Neuronal stem cell (in vitro differentiated cells): Measurements from ENCODE around the gene CAMSAP2.

Experiments used
- DNase-seq: peaks from one replicate; pipeline ENCODE4 v3.0.0-alpha.2; 2013; ENCODE audit warnings: low spot score
- H2AFZ ChIP-seq: one replicate; pipeline ENCODE4 v1.6.1; 2013; ENCODE audit warnings: mild to moderate bottlenecking, low read length, inconsistent platforms
- H2AK5ac ChIP-seq: 2 replicates; pipeline ENCODE4 v1.6.1; 2013; ENCODE audit warnings: low read depth, mild to moderate bottlenecking, inconsistent platforms, low read length, moderate library complexity, mixed read lengths
- H2BK120ac ChIP-seq: 2 replicates; pipeline ENCODE4 v1.6.1; 2013; ENCODE audit warnings: low read depth, mild to moderate bottlenecking, inconsistent platforms, low read length, moderate library complexity, mixed read lengths
- H2BK12ac ChIP-seq: one replicate; pipeline ENCODE4 v1.6.1; 2013; ENCODE audit warnings: low read length, inconsistent platforms
- H2BK15ac ChIP-seq: 2 replicates; pipeline ENCODE4 v1.6.1; 2013; ENCODE audit warnings: mild to moderate bottlenecking, low read length, inconsistent platforms, mixed read lengths
- H2BK5ac ChIP-seq: one replicate; pipeline ENCODE4 v1.6.1; 2013; ENCODE audit warnings: inconsistent platforms, mild to moderate bottlenecking, low read length, moderate library complexity
- H3K14ac ChIP-seq: one replicate; pipeline ENCODE4 v1.6.1; 2013; ENCODE audit warnings: low read length, inconsistent platforms
- H3K18ac ChIP-seq: 2 replicates; pipeline ENCODE4 v1.6.1; 2013; ENCODE audit warnings: low read length, inconsistent platforms
- H3K23ac ChIP-seq: 2 replicates; pipeline ENCODE4 v1.6.1; 2013; ENCODE audit warnings: low read depth, mild to moderate bottlenecking, mixed read lengths, low read length, inconsistent platforms; ENCODE audit not compliant: poor library complexity
- H3K27ac ChIP-seq: replicated peaks from 3 replicates; pipeline ENCODE4 v1.5.1; 2013; ENCODE audit warnings: low read length, inconsistent platforms
- H3K27me3 ChIP-seq, 3 experiments: 2 replicates each; pipeline ENCODE4 v1.6.1; 2013; ENCODE audit warnings: low read length in 3 of 3, mild to moderate bottlenecking in 2 of 3, inconsistent platforms in 1 of 3, low read depth in 1 of 3, mixed read lengths in 1 of 3, moderate library complexity in 1 of 3; ENCODE audit not compliant: control insufficient read depth in 3 of 3, insufficient read depth in 3 of 3
- H3K36me3 ChIP-seq, 2 donors: replicated peaks in 1 of 2; 2 replicates each; pipeline ENCODE4 v1.6.1; 2013; ENCODE audit warnings: low read length in 2 of 2; ENCODE audit not compliant: control insufficient read depth in 2 of 2, insufficient read depth in 2 of 2
- H3K4ac ChIP-seq: 2 replicates; pipeline ENCODE4 v1.6.1; 2013; ENCODE audit warnings: inconsistent platforms, mild to moderate bottlenecking, low read length, moderate library complexity
- H3K4me1 ChIP-seq, 2 donors: 1 replicate in 1 of 2; 2 replicates in 1 of 2; pipeline ENCODE4 v1.6.1; 2013; ENCODE audit warnings: low read length in 2 of 2, low read depth in 1 of 2; ENCODE audit not compliant: control insufficient read depth in 2 of 2, insufficient read depth in 1 of 2
- H3K4me2 ChIP-seq: one replicate; pipeline ENCODE4 v1.6.1; 2013; ENCODE audit warnings: mild to moderate bottlenecking, low read length, inconsistent platforms; ENCODE audit not compliant: insufficient read depth, poor library complexity, severe bottlenecking
- H3K4me3 ChIP-seq, 2 donors: 2 replicates each; pipeline ENCODE4 v1.5.1; 2013; ENCODE audit warnings: low read length in 2 of 2, mild to moderate bottlenecking in 2 of 2, inconsistent platforms in 1 of 2, moderate library complexity in 1 of 2
- H3K79me1 ChIP-seq: one replicate; pipeline ENCODE4 v1.6.1; 2013; ENCODE audit warnings: low read depth, mild to moderate bottlenecking, inconsistent platforms, low read length, moderate library complexity
- H3K9ac ChIP-seq: one replicate; pipeline ENCODE4 v1.6.1; 2013; ENCODE audit warnings: mild to moderate bottlenecking, low read depth, low read length, inconsistent platforms; ENCODE audit not compliant: poor library complexity
- H3K9me3 ChIP-seq, 2 donors: replicated peaks in 1 of 2; 2 replicates each; pipeline versions ENCODE3 to v1.6.1; 2013; ENCODE audit warnings: low read length in 2 of 2, mild to moderate bottlenecking in 2 of 2, inconsistent platforms in 1 of 2, low read depth in 1 of 2, mixed read lengths in 1 of 2, moderate library complexity in 1 of 2; ENCODE audit not compliant: control insufficient read depth in 2 of 2, insufficient read depth in 1 of 2
- H4K8ac ChIP-seq: one replicate; pipeline ENCODE4 v1.6.1; 2013; ENCODE audit warnings: low read depth, mild to moderate bottlenecking, inconsistent platforms, low read length, moderate library complexity
- H4K91ac ChIP-seq: one replicate; pipeline ENCODE4 v1.6.1; 2013; ENCODE audit warnings: low read length, low read depth, mild to moderate bottlenecking, inconsistent platforms; ENCODE audit not compliant: poor library complexity
- WGBS, 2 donors: extraction: QIAGEN DNeasy Blood & Tissue Kit; methylation state at CpG; one replicate each; pipeline ENCODE4 v1.1.7; 2013; ENCODE audit warnings: missing lambda C conversion rate in 2 of 2, mixed read lengths in 1 of 2; ENCODE audit not compliant: insufficient read length in 2 of 2, insufficient replicate concordance in 1 of 2; ENCODE audit errors: extremely low coverage in 2 of 2; 5-methylcytosine and 5-hydroxymethylcytosine counted together

The CAMSAP2 gene

GRCh38 chr1:200899954-200900867 is 161.5 kb downstream of the CAMSAP2 start:
- H2BK120ac ChIP-seq: no peak overlapping the region
- no peak overlapping the region for H3K9ac ChIP-seq
- no CpG with 5 or more reads among the region's 16 CpGs for WGBS, 2 donors
- H3K4me1 ChIP-seq: peaks cover 2 to 18% of the 10 kb centered on the region in 2 donors
- no peak overlapping the region for H4K8ac ChIP-seq
- H3K4me3 ChIP-seq: peak overlapping the region in 1 of 2 donors; percentile 24
- no peak overlapping the region for H3K14ac ChIP-seq
- H2BK15ac ChIP-seq: no peak overlapping the region
- peaks cover 12% of the 10 kb centered on the region for H3K79me1 ChIP-seq
- peak overlapping the region; percentile 59 for H3K23ac ChIP-seq
- H2BK12ac ChIP-seq: no peak overlapping the region
- H3K36me3 ChIP-seq: peaks cover 48 to 97% of the 10 kb centered on the region in 2 donors
- no peak overlapping the region for H3K4ac ChIP-seq
- H2AK5ac ChIP-seq: no peak overlapping the region
- no peak for DNase-seq
- H3K4me2 ChIP-seq: no peak overlapping the region
- no peak overlapping the region for H2BK5ac ChIP-seq
- no peak overlapping the region for H3K27ac ChIP-seq
- H3K18ac ChIP-seq: peak overlapping the region; percentile 41
- no peaks in the 10 kb centered on the region for H3K27me3 ChIP-seq
- no peak overlapping the region for H4K91ac ChIP-seq
- H2AFZ ChIP-seq: no peak overlapping the region
- no peaks in the 10 kb centered on the region for H3K9me3 ChIP-seq

- no peak overlapping the region for H3K14ac ChIP-seq
- no peak overlapping the region for H3K4me2 ChIP-seq
- no peak overlapping the region for H4K91ac ChIP-seq
- no peak overlapping the region for H2AFZ ChIP-seq
- H4K8ac ChIP-seq: no peak overlapping the region
- no peak overlapping the region for H2BK5ac ChIP-seq
- peaks cover 2 to 11% of the 10 kb centered on the region in 2 donors for H3K4me1 ChIP-seq
- H2BK15ac ChIP-seq: no peak overlapping the region
- H3K79me1 ChIP-seq: peaks cover 11% of the 10 kb centered on the region
- H3K27me3 ChIP-seq: no peaks in the 10 kb centered on the region
- peak overlapping the region in 1 of 2 donors; percentile 24 for H3K4me3 ChIP-seq
- H3K23ac ChIP-seq: peak overlapping the region; percentile 59
- no peak overlapping the region for H3K9ac ChIP-seq
- H3K36me3 ChIP-seq: peaks cover 51 to 97% of the 10 kb centered on the region in 2 donors
- no peak overlapping the region for H2AK5ac ChIP-seq
- H3K27ac ChIP-seq: no peak overlapping the region
- no peaks in the 10 kb centered on the region for H3K9me3 ChIP-seq
- no CpG with 5 or more reads among the region's 17 CpGs for WGBS, 2 donors
- no peak for DNase-seq
- H2BK12ac ChIP-seq: no peak overlapping the region
- H3K18ac ChIP-seq: peak overlapping the region; percentile 41
- no peak overlapping the region for H2BK120ac ChIP-seq
- no peak overlapping the region for H3K4ac ChIP-seq
These were observed 162.2 kb downstream of the CAMSAP2 start for GRCh38 chr1:200900877-200901276.

- Histone ChIP-seq H3K27ac (no peak overlapping the region), H3K36me3 (peaks cover 51 to 96% of the 10 kb centered on the region in 2 donors)
- DNase-seq: no peak
These were observed 162.7 kb downstream of the CAMSAP2 start for GRCh38 chr1:200901350-200901749.

GRCh38 chr1:200901796-200902444 is 163.2 kb downstream of the CAMSAP2 start:
- no peak for DNase-seq
- Histone ChIP-seq H3K14ac (no peak overlapping the region), H3K23ac (no peak overlapping the region), H3K79me1 (peaks cover 9% of the 10 kb centered on the region), H3K9ac (no peak overlapping the region), H2AFZ (no peak overlapping the region), H3K4ac (no peak overlapping the region), H2BK15ac (no peak overlapping the region), H3K18ac (no peak overlapping the region), H2BK120ac (no peak overlapping the region), H3K4me3 (no peak overlapping the region), H3K4me2 (no peak overlapping the region), H2BK12ac (no peak overlapping the region), H3K27ac (no peak overlapping the region), H3K27me3 (no peaks in the 10 kb centered on the region), H4K8ac (no peak overlapping the region), H3K4me1 (peaks cover 0 to 3% of the 10 kb centered on the region in 2 donors), H2AK5ac (no peak overlapping the region), H3K9me3 (no peaks in the 10 kb centered on the region), H2BK5ac (no peak overlapping the region), H3K36me3 (peaks cover 53 to 96% of the 10 kb centered on the region in 2 donors), H4K91ac (no peak overlapping the region)
- no CpG with 5 or more reads among the region's 8 CpGs for WGBS, 2 donors

More at GRCh38 chr1:200901350-200901749, 162.7 kb downstream of the CAMSAP2 start:
- Histone ChIP-seq H3K23ac (no peak overlapping the region), H2AFZ (no peak overlapping the region), H4K8ac (no peak overlapping the region), H3K4me3 (no peak overlapping the region), H3K18ac (no peak overlapping the region), H3K4ac (no peak overlapping the region), H3K4me2 (no peak overlapping the region), H4K91ac (no peak overlapping the region), H2BK12ac (no peak overlapping the region), H2AK5ac (no peak overlapping the region), H3K79me1 (peaks cover 9% of the 10 kb centered on the region), H2BK5ac (no peak overlapping the region), H3K9ac (no peak overlapping the region), H3K14ac (no peak overlapping the region), H3K4me1 (peaks cover 2 to 7% of the 10 kb centered on the region in 2 donors), H2BK120ac (no peak overlapping the region), H2BK15ac (no peak overlapping the region), H3K9me3 (no peaks in the 10 kb centered on the region), H3K27me3 (no peaks in the 10 kb centered on the region)
- 100% methylated on average over 1 of the region's 5 CpGs; no CpG with 5 or more reads in 1 of the 2 donors for WGBS, 2 donors
